ENCODE results near the gene KIAA0232.
"Not testable (repeated sequence)": the region's sequence is repeated elsewhere in the genome, so short reads cannot be mapped to it uniquely, and the experiment has no call there.

The KIAA0232 gene

DNA sequence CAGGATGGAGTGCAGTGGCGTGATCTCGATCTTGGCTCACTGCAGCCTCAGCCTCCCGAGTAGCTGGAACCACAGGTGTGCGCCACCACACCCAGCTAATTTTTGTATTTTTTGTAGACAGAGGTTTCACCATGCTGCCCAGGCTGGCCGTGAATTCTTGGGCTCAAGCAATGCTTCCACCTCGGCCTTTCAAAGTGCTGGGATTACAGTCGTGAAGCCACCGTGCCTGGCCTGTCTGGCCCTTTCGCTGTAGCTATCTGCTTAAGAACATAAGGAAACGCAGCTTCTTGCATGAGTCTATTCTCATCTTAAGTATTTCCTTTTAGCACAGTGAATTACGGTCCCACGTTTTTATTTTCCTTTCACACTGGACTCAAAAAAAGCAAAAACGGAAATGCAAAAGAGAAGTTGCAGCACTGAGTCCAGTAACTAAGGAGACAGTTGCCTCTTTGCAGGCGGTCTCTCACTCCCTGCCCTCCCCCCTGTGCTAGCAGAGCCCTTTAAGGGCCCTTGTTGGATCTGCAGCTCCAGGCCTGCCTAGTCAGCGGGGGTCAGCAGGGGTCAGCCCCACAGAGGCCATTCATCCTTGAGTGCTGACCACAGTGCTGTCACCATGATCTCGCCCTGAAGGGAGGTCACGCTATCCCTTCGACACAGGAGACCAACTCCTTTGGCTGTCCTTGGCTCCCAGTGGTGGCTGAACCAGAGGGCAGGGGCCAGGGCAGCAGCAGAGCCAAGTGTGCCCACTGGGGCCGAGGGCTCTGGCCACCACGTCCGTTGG, 105.3 kb downstream of the KIAA0232 start:
- no peak for DNase-seq

DNA sequence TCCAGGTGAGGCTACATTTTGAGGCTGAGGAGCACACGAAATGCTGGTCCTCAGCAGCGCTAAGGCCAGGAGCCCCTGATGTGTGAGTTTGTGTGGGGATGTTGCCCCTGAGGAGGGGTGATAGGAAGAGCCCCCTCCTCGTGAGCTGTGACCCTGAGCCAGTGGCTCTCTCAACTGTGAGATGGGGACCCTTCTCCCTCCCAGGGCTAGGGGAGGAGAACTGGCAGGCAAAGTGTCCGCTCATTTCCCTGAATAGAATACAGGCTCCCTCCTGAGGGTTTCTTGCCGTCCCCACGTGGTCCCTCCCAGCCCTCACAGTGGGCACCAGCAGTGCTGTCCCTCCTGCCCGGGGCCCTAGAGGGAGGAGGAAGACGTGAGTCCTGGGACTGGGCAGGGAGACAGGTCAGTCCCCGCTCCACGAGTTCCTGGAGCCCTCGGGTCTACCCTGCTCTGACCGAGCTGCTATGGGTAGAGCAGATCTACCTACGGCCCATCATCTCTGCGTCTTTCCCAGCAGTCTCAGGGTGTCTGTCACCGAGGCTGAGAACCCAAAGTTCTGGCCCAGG, 106.1 kb downstream of the KIAA0232 start:
- DNase-seq: no peak

DNA sequence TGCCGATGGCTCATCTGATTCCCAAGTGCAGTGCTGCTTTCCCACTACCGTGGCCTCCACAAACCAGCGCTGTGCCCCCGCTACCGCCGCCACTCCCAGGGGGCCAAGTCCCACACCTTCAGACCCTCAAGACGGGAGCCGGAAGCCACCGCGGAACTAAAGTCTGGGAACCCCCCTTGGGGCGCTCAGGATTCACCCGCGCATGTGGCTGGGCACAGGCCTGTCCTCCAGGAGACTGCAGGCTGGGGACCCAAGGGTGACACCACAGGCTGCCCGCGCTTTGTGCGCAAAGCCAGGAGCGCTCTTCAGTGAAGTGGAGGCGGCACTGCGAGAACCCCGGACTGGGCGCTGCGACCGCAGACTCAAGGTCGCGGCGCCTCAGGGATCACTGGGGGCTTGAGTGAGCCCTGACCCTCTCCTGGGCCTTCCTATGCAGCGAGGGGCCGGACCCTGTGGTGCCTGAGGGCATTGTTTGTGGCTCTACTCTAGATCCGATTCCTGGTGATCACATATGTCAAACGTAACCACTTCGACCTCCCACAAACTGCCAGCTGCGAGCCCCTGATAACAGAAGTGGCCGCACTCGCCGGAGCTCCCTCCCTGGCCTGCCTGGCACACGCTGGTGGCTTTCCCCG, 106.7 kb downstream of the KIAA0232 start:
- DNase-seq: no peak

DNA sequence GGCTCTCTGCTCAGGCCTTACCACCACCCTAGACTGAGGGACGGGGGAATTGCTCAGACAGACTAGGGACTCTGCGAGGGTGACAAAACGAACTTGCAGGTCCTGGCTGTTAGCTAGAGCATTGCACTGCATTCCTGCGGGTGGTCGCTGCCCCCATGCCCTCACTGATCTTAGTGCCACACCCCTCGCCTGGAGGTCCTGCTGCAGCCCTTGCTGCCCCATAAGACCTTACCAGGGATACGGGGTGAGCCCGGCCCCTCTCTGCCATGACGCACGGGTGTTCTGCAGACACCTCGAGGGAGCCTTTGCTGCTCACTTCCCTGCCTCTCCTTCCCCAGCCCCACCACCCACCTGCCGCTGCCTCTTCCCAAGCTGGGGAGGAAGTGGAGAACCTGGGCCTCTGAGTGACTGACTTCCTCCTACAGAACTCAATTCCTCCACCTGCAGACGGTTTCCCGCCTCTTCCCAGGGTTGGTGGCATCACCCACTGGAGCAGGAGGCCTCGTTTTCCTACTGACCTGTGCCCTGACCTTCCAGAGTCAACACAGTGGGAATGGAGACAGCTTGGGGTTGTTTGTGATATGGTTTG, 107.3 kb downstream of the KIAA0232 start:
- no peak for DNase-seq

DNA sequence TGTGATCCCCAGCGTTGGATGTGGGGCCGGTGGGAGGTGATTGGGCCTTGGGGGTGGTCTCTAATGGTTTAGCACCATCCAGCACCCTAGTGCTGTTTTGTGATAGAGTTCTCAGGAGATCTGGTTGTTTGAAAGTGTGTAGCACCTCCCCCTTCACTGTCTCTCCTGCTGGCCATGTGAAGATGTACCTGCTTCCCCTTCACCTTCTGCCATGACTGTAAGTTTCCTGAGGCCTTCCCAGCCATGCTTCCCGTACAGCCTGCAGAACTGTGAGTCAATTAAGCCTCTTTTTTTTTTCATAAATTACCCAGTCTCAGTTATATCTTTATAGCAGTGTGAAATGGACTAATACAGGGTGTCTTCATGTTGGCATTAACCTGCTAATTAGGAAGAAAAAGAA, 107.8 kb downstream of the KIAA0232 start:
- DNase-seq: no peak

DNA sequence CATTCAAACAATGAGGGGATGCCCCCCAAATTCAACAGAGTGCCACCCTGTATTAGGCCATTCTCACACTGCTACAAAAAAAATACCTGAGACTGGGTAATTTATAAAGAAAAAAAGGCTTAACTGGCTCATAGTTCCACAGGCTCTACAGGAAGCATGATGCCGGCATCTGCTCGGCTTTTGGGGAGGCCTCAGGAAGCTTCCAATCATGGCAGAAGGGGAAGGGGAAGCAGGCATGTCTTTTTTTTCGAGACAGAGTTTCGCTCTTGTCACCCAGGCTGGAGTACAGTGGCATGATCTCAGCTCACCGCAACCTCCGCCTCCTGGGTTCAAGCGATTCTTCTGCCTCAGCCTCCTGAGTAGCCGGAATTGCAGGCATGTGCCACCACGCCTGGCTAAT, 108.4 kb downstream of the KIAA0232 start:
- not testable (repeated sequence) for DNase-seq

DNA sequence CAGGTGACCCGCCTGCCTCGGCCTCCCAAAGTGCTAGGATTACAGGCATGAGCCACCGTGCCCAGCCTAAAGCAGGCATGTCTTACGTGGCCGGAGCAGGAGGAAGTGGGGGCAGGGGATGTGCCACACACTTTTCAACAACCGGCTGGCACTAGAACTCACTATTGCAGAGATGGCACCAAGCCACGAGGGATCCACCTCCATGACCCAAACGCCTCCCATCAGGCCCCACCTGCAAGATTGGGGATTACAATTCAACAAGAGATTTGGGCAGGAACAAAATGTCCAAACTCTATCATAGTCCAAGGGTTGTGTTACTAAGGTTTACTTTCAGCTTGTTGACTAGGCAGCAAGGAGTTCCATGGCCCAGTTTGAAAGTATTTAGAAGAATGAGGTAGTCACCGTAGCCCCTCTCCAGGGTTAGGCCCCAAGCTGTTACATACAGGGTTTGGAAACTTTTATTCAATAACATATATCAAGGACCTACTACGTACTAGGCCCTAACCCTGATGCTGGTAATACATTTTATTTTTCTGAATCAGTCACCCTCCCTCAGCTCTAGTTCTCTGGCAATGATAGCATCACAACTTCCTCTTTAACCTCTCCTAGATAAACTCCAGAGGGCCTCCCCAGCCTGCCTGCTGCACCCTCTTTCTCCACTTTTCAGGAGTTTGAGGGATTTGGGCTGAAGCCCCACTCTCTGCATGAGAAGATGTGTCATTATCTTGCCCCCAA, 109.1 kb downstream of the KIAA0232 start:
- no peak for DNase-seq

DNA sequence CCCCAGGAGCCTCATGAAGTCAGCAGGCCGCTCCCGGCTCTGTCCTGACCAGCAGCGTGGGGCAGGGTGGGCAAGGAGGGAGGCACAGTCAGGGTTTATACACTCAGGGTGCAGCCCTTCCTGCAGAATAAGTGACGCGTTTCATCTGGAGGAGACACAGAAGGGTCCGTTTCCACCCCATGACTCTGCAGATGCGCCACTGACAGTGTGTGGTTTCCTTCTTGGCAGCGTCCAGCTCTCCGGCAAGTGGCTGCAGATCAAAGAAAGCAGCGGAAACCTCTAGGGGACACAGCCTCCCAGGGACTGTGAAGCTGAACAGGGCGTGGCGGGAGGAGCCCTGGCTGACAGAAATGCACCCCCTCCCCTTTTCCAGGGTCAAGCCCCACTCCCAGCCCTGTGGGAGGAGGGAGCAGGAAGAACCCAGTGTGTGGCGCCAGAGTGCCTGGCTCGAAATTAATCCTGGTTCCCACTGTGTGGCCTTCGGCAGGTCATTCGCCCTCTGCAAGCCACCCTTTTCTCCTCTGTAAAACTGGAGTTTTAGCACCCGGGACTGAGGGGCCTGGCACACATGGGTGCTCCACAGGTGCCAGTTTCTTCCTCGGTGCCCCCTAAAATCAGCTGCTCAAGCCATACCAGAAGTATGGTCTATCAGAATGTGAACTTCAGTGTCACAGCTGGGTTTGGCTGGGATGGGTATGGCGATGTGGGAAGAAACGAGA, 109.8 kb downstream of the KIAA0232 start:
- DNase-seq: no peak

DNA sequence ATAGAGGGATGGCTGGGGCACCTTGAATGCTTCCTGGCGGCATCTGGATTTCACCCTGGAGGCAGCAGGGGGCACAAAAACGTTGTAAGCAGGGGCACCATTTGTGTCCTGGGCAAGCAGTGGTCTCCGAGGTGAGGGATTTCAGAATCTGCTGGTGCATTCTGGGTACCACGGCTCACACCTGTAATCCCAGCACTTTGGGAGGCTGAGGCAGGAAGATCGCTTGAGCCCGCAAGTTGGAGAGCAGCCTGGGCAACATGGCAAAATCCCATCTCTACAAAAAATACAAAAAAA, 110.3 kb downstream of the KIAA0232 start:
- DNase-seq: no peak

DNA sequence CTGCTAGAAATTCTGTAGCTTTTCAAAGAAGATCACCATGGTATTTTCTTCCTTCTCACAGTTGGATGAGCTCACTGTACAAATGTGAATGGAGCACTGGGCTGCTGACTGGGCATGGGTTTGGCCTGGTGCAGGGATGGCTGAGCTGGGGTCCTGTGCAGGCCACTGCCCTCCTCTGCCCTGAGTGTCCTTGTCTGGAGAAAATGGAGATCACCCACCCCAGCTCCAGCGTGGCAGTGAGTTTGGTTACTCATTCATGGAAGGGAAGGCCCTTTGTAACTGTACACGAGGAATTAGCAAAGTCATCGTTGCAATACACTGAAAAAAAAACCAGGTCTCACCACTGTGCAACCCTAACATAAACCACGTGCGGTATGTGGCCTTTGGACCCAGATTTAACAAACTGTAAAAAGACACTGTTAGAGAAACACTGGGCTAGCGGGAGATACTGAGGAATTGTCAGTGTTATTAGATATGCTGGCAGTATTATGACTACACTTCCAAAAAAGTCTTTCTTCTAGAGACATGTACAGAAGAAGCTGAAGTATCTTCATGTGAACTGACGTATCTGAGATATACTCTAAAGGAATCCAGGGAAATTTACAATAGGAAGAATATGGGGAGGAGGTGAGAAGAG, 111.0 kb downstream of the KIAA0232 start:
- no peak for DNase-seq

DNA sequence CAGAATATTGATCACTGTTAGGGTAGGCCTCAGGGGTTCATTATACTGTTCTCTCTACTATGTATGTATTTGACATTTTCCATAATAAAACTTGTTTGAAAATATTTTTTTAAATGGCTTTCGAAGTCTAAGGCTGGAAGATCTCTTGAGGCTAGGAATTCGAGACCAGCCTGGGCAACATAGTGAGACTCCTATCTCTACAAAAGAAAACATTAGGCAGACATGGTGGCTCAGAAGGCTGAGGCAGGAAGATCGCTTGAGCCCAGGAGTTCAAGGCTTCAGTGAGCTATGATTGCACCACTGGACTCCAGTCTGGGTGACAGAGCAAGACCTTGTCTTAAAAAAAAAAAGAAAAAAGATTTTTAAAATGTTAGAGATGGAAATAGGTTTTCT, 111.6 kb downstream of the KIAA0232 start:
- DNase-seq: no peak

DNA sequence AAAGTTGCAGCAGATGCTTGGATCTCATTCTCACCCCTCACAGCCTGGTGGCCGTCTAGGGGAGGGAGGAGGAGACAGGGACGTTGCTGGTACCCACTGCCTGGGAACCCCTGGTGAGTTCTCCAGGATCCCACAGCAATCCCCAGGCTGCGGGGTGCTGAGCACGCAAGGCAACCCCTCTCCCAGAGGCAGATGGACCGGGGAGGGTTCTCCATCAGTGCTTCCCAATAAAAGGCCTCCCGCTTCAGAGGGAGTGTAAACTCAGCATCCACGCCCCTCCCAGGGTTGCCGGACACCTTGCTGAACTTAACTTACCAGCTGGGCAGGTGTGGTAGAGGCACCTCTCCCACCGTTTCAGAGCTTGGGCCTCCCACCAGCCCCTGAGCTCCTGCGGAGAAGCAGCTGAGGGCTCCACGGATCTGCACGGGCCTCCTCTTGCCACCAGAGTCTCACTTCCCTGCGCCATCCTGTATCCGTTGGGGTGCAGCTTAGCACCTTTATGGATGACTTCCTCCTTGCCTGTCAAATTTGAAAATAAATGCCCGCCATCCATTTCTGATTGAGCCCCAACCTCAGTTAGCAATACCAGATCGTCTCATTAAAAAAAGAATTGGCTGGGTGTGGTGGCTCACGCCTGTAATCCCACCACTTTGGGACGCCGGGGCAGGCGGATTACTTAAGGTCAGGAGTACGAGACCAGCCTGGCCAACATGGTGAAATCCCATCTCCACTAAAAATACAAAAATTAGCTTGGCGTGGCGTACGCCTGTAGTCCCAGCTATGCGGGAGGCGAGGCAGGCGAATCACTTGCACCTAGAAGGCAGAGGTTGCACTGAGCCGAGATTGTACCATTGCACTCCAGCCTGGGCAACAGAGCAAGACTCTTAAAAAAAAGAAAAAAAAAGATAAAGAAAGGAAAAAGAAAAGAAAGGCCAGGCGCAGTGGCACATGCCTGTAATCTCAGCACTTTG, 112.3 kb downstream of the KIAA0232 start:
- no peak for DNase-seq

DNA sequence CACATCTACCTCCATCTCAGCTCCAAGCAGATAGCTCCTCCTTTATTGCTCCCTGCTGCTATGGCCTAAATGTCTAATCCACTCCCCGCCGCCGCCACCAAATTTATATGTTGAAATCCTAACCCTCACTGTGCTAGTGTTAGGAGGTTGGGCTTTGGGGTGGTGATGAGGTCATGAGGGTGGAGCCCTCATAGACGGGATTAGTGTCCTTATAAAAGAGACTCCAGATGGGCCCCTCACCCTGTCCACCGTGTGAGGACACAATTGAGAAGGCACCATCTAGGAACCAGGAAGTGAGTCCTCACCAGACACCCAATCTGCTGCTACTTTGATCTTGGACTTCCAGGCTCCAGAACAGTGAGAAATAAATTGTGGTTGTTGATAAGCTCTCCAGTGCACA, 113.5 kb downstream of the KIAA0232 start:
- DNase-seq: no peak

DNA sequence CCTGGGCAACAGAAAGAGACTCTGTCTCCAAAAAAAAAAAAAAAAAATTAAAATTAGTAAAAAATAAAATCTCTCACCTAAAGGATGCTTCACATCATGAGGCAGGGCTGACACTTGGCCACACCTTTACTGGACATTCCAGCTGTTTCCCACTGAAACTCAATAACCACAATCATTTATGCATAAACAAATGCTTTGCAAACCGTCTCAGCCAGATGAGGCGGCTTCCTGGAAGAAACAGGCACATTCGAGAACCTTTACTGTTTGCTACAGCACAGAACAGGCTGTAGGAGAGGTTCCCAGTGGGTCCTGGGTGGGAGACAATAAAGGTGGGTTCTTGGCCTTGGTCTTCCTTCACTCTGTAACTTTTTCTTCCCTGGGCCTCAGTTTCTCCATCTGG, 116.2 kb downstream of the KIAA0232 start:
- no peak for DNase-seq

DNA sequence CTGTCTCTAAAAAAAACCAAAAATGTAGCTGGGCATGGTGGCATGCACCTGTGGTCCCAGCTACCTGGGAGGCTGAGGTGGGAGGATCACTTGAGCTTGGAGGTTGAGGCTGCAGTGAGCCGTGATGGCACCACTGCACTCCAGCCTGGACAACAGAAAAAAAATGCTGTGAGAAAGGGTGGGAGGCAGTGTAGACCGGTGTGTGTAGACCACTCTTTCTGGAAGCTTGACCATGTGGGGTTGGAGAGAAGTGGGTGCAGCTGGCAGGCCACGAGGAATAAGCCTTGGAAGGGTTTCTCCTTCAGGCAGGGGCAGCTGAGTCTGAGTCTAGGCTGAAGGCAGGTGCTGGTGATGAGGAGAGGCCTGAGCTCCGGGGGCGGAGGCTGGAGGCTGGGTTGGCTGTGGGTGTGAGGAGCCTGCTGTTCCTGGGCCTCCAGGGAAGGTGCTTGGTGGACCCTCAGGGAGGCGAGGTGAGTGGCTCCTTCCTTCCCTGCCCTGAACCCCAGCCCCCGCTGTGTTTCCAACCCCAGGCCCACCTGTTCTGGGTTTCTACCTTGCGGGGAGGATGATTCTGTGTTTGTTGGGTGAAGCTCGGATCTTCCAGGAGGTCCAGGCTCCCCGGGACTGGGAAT, 117.8 kb downstream of the KIAA0232 start:
- no peak for DNase-seq

DNA sequence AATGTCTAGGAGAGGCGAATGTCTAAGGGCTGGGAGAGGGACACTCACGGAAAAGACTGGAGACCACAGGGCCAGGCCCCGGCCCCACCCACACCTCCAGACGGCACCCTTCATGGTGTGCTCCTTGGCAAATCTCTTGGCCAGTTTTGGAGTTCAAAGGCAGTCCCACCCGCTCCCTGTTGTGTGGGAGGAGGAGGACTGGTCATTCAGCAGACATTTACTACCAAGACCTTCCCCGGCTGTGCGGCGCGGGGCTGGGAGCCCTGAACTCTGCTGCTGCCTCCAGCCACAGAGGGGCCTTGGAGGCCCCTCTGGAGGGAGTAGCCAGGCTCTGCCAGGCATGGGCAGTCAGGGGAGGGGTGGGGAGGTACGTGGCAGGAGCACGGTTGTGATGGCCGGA, 118.4 kb downstream of the KIAA0232 start:
- DNase-seq: no peak

DNA sequence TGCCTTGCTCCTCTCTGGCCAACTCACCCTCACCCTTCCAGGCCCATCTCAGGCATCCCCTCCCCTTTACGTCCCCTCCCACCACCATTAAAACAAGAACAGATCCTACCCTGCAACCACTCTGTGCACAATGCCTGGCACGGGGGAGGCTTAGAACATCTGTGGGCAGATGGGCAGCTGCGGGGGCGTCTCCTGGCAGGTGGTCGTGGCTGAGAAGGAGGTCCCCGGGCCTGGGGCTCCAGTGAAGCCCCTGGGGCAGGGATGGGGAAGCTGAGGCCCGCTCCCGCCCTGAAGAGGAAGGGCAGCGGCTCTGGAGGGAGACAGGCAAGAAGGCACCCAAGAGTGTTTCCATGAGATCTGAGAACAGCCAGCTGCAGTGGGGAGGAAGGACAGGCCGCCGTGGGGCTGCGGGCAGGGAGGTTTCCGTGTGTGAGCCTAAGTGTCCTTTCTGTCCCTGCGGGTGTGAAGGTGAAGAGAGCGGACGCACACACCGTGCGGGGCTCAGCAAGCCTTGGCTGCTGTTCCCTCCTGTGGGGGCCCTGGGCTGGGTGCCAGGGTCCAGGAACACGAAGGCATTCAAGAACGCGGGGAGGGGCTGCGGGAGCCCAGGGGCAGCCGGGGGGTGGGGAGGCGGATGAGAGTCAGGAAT, 119.3 kb downstream of the KIAA0232 start:
- no peak for DNase-seq

DNA sequence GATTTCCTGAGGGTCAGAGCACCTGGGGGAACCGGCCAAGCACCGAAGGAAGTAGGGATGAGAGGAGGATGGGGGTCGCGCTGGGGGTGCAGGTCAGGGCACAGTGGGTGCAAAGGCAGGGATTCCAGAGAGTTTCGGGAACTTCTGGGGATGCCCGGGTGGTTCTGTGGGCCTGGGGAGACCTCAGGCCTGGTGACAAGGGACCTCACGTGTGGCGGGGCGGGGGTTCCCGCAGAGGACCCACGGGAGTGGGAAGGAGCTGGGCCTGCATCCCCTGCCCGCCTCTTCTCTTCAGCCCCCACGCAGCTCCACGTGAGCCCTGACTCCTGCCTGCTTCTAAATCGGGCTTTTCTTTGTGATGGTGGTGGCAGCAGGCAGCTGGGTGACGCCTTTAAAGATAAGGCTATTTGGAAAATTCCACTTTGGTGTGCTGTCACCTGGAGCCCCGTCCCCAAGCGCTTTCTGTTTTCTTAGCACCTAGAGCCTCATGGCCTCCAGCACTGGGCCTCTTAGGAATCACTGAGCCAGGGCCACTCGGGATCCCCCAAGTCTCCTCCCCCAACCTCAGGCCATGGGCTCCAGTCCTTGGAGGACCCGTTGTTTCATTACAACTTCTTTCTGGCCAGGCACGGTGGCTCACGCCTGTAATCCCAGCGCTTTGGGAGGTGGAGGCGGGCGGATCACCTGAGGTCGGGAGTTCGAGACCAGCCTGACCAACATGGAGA, 120.0 kb downstream of the KIAA0232 start:
- no peak for DNase-seq

Data from NCI-H2029 (cell line).